ENCODE data around the gene BANK1. TPM values are rescaled to one million over a fixed set of nuclear protein-coding genes. Genes with fewer than 3 reads are reported as not detected.

BANK1 gene
- total RNA-seq, 1 donor from 2014 or later: 0.79 TPM

DNA sequence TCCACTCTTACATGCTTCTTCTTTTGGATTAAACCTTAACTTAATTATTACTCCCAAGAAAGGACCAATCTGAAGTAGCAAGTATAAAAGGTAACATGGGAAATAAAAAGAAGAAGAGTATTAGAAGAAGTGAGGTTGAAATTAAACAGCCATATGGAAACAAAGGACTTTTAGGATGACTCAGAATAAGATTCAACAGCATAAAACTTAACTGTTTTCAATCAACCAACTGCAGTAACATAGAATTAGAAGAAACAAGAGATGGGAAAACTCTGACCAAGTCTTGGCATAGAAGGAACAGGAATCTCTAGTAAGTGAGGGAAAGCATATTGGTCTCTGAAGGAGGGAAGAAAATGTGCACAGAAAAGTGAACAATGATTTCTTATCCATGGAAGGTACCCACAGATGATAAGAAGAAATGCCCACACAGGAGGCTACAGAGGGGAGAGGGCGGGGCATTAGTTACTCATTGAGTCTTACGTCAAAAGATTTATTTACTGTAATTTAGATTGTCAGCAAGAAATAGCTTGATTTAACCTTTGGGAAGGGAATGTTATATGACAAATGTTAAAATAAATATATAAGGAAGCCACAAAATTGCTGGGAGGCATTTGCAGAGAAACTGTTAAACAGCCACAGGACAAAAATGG is 177.3 kb downstream of the BANK1 start:
- Mint-ChIP-seq H3K9me3 (ENCODE audit: low read depth) (no peaks in the 10 kb centered on the region), H3K4me1 (ENCODE audit: low read depth) (peaks cover 20% of the 10 kb centered on the region), H3K27me3 (peaks cover 2% of the 10 kb centered on the region), H3K4me3 (ENCODE audit: low read depth) (no peak overlapping the region), H3K36me3 (ENCODE audit: insufficient read depth) (no peaks in the 10 kb centered on the region), H3K27ac (no peak overlapping the region)
- TF ChIP-seq, protein P1, sequence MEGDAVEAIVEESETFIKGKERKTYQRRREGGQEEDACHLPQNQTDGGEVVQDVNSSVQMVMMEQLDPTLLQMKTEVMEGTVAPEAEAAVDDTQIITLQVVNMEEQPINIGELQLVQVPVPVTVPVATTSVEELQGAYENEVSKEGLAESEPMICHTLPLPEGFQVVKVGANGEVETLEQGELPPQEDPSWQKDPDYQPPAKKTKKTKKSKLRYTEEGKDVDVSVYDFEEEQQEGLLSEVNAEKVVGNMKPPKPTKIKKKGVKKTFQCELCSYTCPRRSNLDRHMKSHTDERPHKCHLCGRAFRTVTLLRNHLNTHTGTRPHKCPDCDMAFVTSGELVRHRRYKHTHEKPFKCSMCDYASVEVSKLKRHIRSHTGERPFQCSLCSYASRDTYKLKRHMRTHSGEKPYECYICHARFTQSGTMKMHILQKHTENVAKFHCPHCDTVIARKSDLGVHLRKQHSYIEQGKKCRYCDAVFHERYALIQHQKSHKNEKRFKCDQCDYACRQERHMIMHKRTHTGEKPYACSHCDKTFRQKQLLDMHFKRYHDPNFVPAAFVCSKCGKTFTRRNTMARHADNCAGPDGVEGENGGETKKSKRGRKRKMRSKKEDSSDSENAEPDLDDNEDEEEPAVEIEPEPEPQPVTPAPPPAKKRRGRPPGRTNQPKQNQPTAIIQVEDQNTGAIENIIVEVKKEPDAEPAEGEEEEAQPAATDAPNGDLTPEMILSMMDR (IDR thresholded peaks at IDR 0.05; ENCODE audit: unreplicated experiment): no peak
- DNase-seq (ENCODE audit: low spot score, unreplicated experiment): no peak

GRCh38 chr4:101968364-101968763 is 177.8 kb downstream of the BANK1 start:
- Mint-ChIP-seq H3K36me3 (ENCODE audit: insufficient read depth) (no peaks in the 10 kb centered on the region), H3K27me3 (peaks cover 2% of the 10 kb centered on the region), H3K9me3 (ENCODE audit: low read depth) (no peaks in the 10 kb centered on the region), H3K4me3 (ENCODE audit: low read depth) (no peak overlapping the region), H3K27ac (no peak overlapping the region), H3K4me1 (ENCODE audit: low read depth) (peaks cover 20% of the 10 kb centered on the region)
- DNase-seq (ENCODE audit: low spot score, unreplicated experiment): no peak
- TF ChIP-seq, protein P1 (IDR thresholded peaks at IDR 0.05; ENCODE audit: unreplicated experiment): no peak

- Mint-ChIP-seq H3K27me3 (no peaks in the 10 kb centered on the region), H3K27ac (no peak overlapping the region), H3K36me3 (ENCODE audit: insufficient read depth) (no peaks in the 10 kb centered on the region), H3K4me3 (ENCODE audit: low read depth) (no peak overlapping the region), H3K9me3 (ENCODE audit: low read depth) (no peaks in the 10 kb centered on the region), H3K4me1 (ENCODE audit: low read depth) (peaks cover 20% of the 10 kb centered on the region)
- DNase-seq (ENCODE audit: low spot score, unreplicated experiment): no peak
- TF ChIP-seq, protein P1 (IDR thresholded peaks at IDR 0.05; ENCODE audit: unreplicated experiment): no peak
These were observed 179.4 kb downstream of the BANK1 start for GRCh38 chr4:101969965-101970364.

DNA sequence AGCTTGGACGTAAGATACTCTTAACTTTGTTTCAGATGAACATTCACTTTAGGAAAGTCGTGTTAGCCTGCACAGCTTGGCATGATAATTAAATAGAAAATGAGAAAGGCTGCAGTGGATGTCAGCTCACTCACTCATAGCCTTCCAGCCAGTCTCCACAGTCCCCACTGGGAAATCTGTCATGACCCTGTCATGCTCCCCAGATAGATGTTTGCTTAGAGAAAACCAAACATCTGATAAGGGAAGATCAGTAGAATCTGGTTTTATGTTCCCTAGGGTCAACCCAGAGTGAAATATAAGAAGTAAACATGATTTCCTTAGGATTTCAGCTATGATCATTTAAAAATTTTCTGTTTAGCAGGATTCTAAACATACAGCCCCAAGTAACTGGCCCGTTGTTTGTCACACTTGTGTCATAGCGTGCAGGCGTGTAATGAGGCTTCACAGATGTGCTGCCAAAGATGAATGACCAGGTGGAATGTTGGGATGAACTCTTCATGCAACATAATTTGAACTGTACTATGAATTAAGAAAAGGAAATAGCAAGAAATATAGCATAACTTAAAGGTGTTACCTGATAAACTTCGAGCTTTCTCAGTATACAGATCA is 180.1 kb downstream of the BANK1 start:
- Mint-ChIP-seq H3K4me1 (ENCODE audit: low read depth) (peaks cover 20% of the 10 kb centered on the region), H3K36me3 (ENCODE audit: insufficient read depth) (no peaks in the 10 kb centered on the region), H3K27ac (no peak overlapping the region), H3K9me3 (ENCODE audit: low read depth) (no peaks in the 10 kb centered on the region), H3K4me3 (ENCODE audit: low read depth) (no peak overlapping the region), H3K27me3 (no peaks in the 10 kb centered on the region)
- TF ChIP-seq, protein P1 (IDR thresholded peaks at IDR 0.05; ENCODE audit: unreplicated experiment): no peak
- no peak for DNase-seq (ENCODE audit: low spot score, unreplicated experiment)

DNA sequence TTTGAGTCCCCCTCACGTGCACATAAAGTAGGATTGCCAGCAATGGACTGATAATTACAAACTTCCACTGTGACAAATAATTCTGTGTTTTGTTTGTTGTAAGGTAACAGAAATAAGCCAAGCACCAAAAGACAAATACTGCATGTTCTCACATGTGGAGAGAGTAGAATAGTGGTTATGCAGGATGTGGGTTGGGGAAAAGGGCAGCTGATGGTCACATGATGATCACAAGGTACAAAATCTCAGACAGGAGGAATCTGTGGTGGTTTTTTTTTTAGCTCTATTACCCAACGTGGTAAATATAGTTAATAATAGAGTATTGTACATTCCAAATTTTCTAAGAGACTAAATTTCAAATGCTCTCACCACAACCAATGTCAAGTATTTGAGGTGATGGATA is 182.3 kb downstream of the BANK1 start:
- H3K36me3 Mint-ChIP-seq (ENCODE audit: insufficient read depth): no peaks in the 10 kb centered on the region
- no peak overlapping the region for H3K4me3 Mint-ChIP-seq (ENCODE audit: low read depth)
- H3K4me1 Mint-ChIP-seq (ENCODE audit: low read depth): peaks cover 19% of the 10 kb centered on the region
- H3K27me3 Mint-ChIP-seq: no peaks in the 10 kb centered on the region
- H3K9me3 Mint-ChIP-seq (ENCODE audit: low read depth): no peaks in the 10 kb centered on the region
- no peak overlapping the region for H3K27ac Mint-ChIP-seq
- no peak for DNase-seq (ENCODE audit: low spot score, unreplicated experiment)
- TF ChIP-seq, protein P1 (IDR thresholded peaks at IDR 0.05; ENCODE audit: unreplicated experiment): no peak

All from progenitor cell of endocrine pancreas (in vitro differentiated cells).